ENCODE data around the gene PRKD1.
"Not testable (repeated sequence)": the region's sequence is repeated elsewhere in the genome, so short reads cannot be mapped to it uniquely, and the experiment has no call there.

The PRKD1 gene

GRCh38 chr14:29798811-29799210, 128.8 kb downstream of the PRKD1 start:
- no peak for DNase-seq (ENCODE audit: low spot score)

GRCh38 chr14:29798108-29798663, 129.5 kb downstream of the PRKD1 start:
- DNase-seq (ENCODE audit: low spot score): no peak

GRCh38 chr14:29796853-29797252, 130.8 kb downstream of the PRKD1 start:
- DNase-seq (ENCODE audit: low spot score): no peak

- no peak for DNase-seq (ENCODE audit: low spot score)
Measured at GRCh38 chr14:29789475-29789874, 138.2 kb downstream of the PRKD1 start.

GRCh38 chr14:29788093-29788492, 139.6 kb downstream of the PRKD1 start:
- DNase-seq (ENCODE audit: low spot score): no peak

- no peak for DNase-seq (ENCODE audit: low spot score)
Measured at GRCh38 chr14:29783556-29783955, 144.1 kb downstream of the PRKD1 start.

GRCh38 chr14:29782041-29782440, 145.6 kb downstream of the PRKD1 start:
- DNase-seq (ENCODE audit: low spot score): no peak

- DNase-seq (ENCODE audit: low spot score): not testable (repeated sequence)
Measured at GRCh38 chr14:29777142-29777541, 150.5 kb downstream of the PRKD1 start.

GRCh38 chr14:29773990-29774389, 153.7 kb downstream of the PRKD1 start:
- no peak for DNase-seq (ENCODE audit: low spot score)

- DNase-seq (ENCODE audit: low spot score): no peak
Measured at GRCh38 chr14:29763342-29763858, 164.2 kb downstream of the PRKD1 start.

GRCh38 chr14:29759521-29760340, 167.9 kb downstream of the PRKD1 start:
- no peak for DNase-seq (ENCODE audit: low spot score)

- no peak for DNase-seq (ENCODE audit: low spot score)
Measured at GRCh38 chr14:29757711-29758233, 169.9 kb downstream of the PRKD1 start.

- DNase-seq (ENCODE audit: low spot score): no peak
Measured at GRCh38 chr14:29757188-29757680, 170.4 kb downstream of the PRKD1 start.

- no peak for DNase-seq (ENCODE audit: low spot score)
Measured at GRCh38 chr14:29756019-29756385, 171.6 kb downstream of the PRKD1 start.

- no peak for DNase-seq (ENCODE audit: low spot score)
Measured at GRCh38 chr14:29755311-29756018, 172.2 kb downstream of the PRKD1 start.

- no peak for DNase-seq (ENCODE audit: low spot score)
Measured at GRCh38 chr14:29754134-29754533, 173.5 kb downstream of the PRKD1 start.

GRCh38 chr14:29752221-29752923, 175.3 kb downstream of the PRKD1 start:
- no peak for DNase-seq (ENCODE audit: low spot score)

- DNase-seq (ENCODE audit: low spot score): no peak
Measured at GRCh38 chr14:29749829-29750228, 177.8 kb downstream of the PRKD1 start.

- DNase-seq (ENCODE audit: low spot score): no peak
Measured at GRCh38 chr14:29749327-29749726, 178.3 kb downstream of the PRKD1 start.

GRCh38 chr14:29745863-29746262, 181.8 kb downstream of the PRKD1 start:
- DNase-seq (ENCODE audit: low spot score): no peak

GRCh38 chr14:29743531-29743930, 184.1 kb downstream of the PRKD1 start:
- no peak for DNase-seq (ENCODE audit: low spot score)

GRCh38 chr14:29741909-29742401, 185.7 kb downstream of the PRKD1 start:
- no peak for DNase-seq (ENCODE audit: low spot score)

Data from activated CD4-positive, alpha-beta T cell treated with anti-CD3 and anti-CD28 coated beads, Interleukin-2, Interleukin-4, amounts not matched to agents 100 ng/mL and 50 ng/mL, durations not matched to agents 16 hours and 8 hours (primary cell).